PC-9 (cell line): ENCODE results near the gene CCL16. TPM values are rescaled to one million over a fixed set of nuclear protein-coding genes. Genes with fewer than 3 reads are reported as not detected.
"Not testable (repeated sequence)": the region's sequence is repeated elsewhere in the genome, so short reads cannot be mapped to it uniquely, and the experiment has no call there.

Source experiments
- BruUV-seq: library from RNA; stranded (reverse); fragments of 400-500 nt; replicated peaks from 2 replicates; lab custom pipeline; 2021; lab: Mats Ljungman, UMichigan
- CTCF ChIA-PET: fragments of 300-600 bp; sonication (Branson Sonifier 250); formaldehyde crosslinking; loops from one replicate; lab custom pipeline; 2022; ENCODE audit warnings: antibody characterized with exemption; lab: Charles Lee
- POLR2A ChIA-PET: fragments of 300-600 bp; sonication (Branson Sonifier 250); formaldehyde crosslinking; loops from one replicate; lab custom pipeline; 2022; ENCODE audit warnings: antibody characterized with exemption; ENCODE audit not compliant: unreplicated experiment; lab: Charles Lee
- DNase-seq, 2 experiments: peaks; one replicate each; pipeline versions ENCODE4 v3.0.0 to v3.0.0-alpha.2; 2015 to 2022; ENCODE audit warnings: mixed read lengths in 1 of 2
- H2AFZ ChIP-seq: fragments of 200-600 bp; sonication (generic); 2 replicates; pipeline ENCODE4 v1.8.1; 2017; ENCODE audit warnings: antibody characterized with exemption
- H3F3A ChIP-seq: fragments of 200-600 bp; sonication (generic); 2 replicates; pipeline ENCODE4 v1.8.1; 2017; ENCODE audit warnings: antibody characterized with exemption, mild to moderate bottlenecking, low read depth; ENCODE audit not compliant: insufficient read depth
- H3K27ac ChIP-seq: fragments of 200-600 bp; sonication (generic); 2 replicates; pipeline ENCODE4 v1.6.1; 2016; ENCODE audit warnings: mixed run types
- H3K27me3 ChIP-seq: fragments of 200-600 bp; sonication (generic); 2 replicates; pipeline ENCODE4 v1.6.1; 2016; ENCODE audit warnings: low read depth, mixed run types; ENCODE audit not compliant: insufficient read depth
- H3K36me3 ChIP-seq: fragments of 200-600 bp; sonication (generic); 2 replicates; pipeline ENCODE4 v1.6.1; 2016; ENCODE audit warnings: low read depth, mixed run types
- H3K4me1 ChIP-seq: fragments of 200-600 bp; sonication (generic); replicated peaks from 2 replicates; pipeline ENCODE4 v1.6.1; 2016; ENCODE audit warnings: mixed run types; ENCODE audit not compliant: insufficient read depth
- H3K4me2 ChIP-seq: fragments of 200-600 bp; sonication (generic); 2 replicates; pipeline ENCODE4 v1.6.1; 2017; ENCODE audit warnings: mixed run types
- H3K4me3 ChIP-seq: fragments of 200-600 bp; sonication (generic); 2 replicates; pipeline ENCODE4 v1.6.1; 2016; ENCODE audit warnings: mixed run types
- H3K79me2 ChIP-seq: fragments of 200-600 bp; sonication (generic); 2 replicates; pipeline ENCODE4 v1.6.1; 2017; ENCODE audit warnings: low read depth, mixed run types
- H3K9me2 ChIP-seq: fragments of 200-600 bp; sonication (generic); 2 replicates; pipeline ENCODE4 v1.8.1; 2017; ENCODE audit warnings: mild to moderate bottlenecking; ENCODE audit not compliant: insufficient read depth
- H3K9me3 ChIP-seq: fragments of 200-600 bp; sonication (generic); 2 replicates; pipeline ENCODE4 v1.8.1; 2016; ENCODE audit warnings: low read depth; ENCODE audit not compliant: insufficient read depth
- H4K20me1 ChIP-seq: fragments of 200-600 bp; sonication (generic); 2 replicates; pipeline ENCODE4 v1.8.1; 2017; ENCODE audit not compliant: insufficient read depth
- CTCF ChIP-seq: fragments of 200-600 bp; sonication (generic); conservative IDR thresholded peaks from 2 replicates; pipeline ENCODE4 v1.6.1; 2017; ENCODE audit warnings: mixed run types, antibody characterized with exemption, mild to moderate bottlenecking, moderate library complexity
- EZH2 ChIP-seq: fragments of 200-600 bp; sonication (generic); IDR thresholded peaks from 2 replicates; pipeline ENCODE4 v1.8.0; 2017; ENCODE audit warnings: antibody characterized with exemption, low read depth
- intact Hi-C: fragments of 100-400 bp; cut with micrococcal nuclease; formaldehyde crosslinking; loops from one replicate; pipeline ENCODE4 v1.10.0; 2022; ENCODE audit not compliant: unreplicated experiment
- total RNA-seq: library from RNA; stranded (reverse); gene quantifications from 2 replicates; pipeline ENCODE4 v1.2.3, GENCODE V29; 2021

Gene CCL16
- total RNA-seq, 1 experiment from 2014 or later = not detected

GRCh38 chr17:35942588-35943186, 38.6 kb downstream of the CCL16 start:
- Histone ChIP-seq H4K20me1 (no peaks in the 10 kb centered on the region), H3K9me3 (no peaks in the 10 kb centered on the region), H3F3A (no peaks in the 10 kb centered on the region), H3K4me1 (no peaks in the 10 kb centered on the region), H3K9me2 (no peaks in the 10 kb centered on the region), H3K27me3 (peaks cover 10% of the 10 kb centered on the region), H3K36me3 (no peaks in the 10 kb centered on the region), H3K27ac (no peak overlapping the region), H3K79me2 (no peaks in the 10 kb centered on the region), H2AFZ (no peak overlapping the region), H3K4me2 (no peak overlapping the region), H3K4me3 (no peak overlapping the region)
- ChIA-PET CTCF (no interaction called here), POLR2A (no interaction called here)
- DNase-seq = no peak
- intact Hi-C loops = loop anchor here (10.0 kb wide), 1 partner anchor 88 kb away; no protein-coding TSS in a partner anchor
- no TSS peak for BruUV-seq
- TF ChIP-seq EZH2 = no peak
- no peak for TF ChIP-seq CTCF

GRCh38 chr17:35938492-35938891, 42.8 kb downstream of the CCL16 start:
- H3K79me2 ChIP-seq, H3K4me2 ChIP-seq, H3K9me2 ChIP-seq, H3K4me1 ChIP-seq, H3K9me3 ChIP-seq, H3K27ac ChIP-seq, DNase-seq, BruUV-seq, H4K20me1 ChIP-seq, CTCF ChIA-PET, H3K4me3 ChIP-seq, H2AFZ ChIP-seq, H3K36me3 ChIP-seq, H3F3A ChIP-seq, intact Hi-C loops, POLR2A ChIA-PET: not testable (repeated sequence)
- H3K27me3 ChIP-seq = peaks cover 15% of the 10 kb centered on the region

GRCh38 chr17:35936063-35936462, 45.2 kb downstream of the CCL16 start:
- ChIA-PET CTCF (no interaction called here), POLR2A (no interaction called here)
- H3K4me3 ChIP-seq = no peak overlapping the region
- no peaks in the 10 kb centered on the region for H3K9me2 ChIP-seq
- no peaks in the 10 kb centered on the region for H3K9me3 ChIP-seq
- H3K27ac ChIP-seq = no peak overlapping the region
- H3K27me3 ChIP-seq = peaks cover 5% of the 10 kb centered on the region; the same call in 1 of the 2 replicates
- no peak overlapping the region for H2AFZ ChIP-seq
- no TSS peak for BruUV-seq
- no peak for DNase-seq
- no peaks in the 10 kb centered on the region for H3K36me3 ChIP-seq
- no peaks in the 10 kb centered on the region for H4K20me1 ChIP-seq
- TF ChIP-seq CTCF = no peak
- no peak for TF ChIP-seq EZH2
- no peaks in the 10 kb centered on the region for H3K79me2 ChIP-seq
- H3K4me1 ChIP-seq = no peaks in the 10 kb centered on the region
- intact Hi-C loops = no loop called here
- H3K4me2 ChIP-seq = no peak overlapping the region
- H3F3A ChIP-seq = no peaks in the 10 kb centered on the region

- no peak overlapping the region for H3K4me2 ChIP-seq
- BruUV-seq = no TSS peak
- no peaks in the 10 kb centered on the region for H4K20me1 ChIP-seq
- H3K79me2 ChIP-seq = no peaks in the 10 kb centered on the region
- no peaks in the 10 kb centered on the region for H3K36me3 ChIP-seq
- ChIA-PET POLR2A (no interaction called here), CTCF (no interaction called here)
- no peaks in the 10 kb centered on the region for H3F3A ChIP-seq
- TF ChIP-seq EZH2 = no peak
- TF ChIP-seq CTCF = no peak
- no peak overlapping the region for H2AFZ ChIP-seq
- H3K9me3 ChIP-seq = no peaks in the 10 kb centered on the region
- no peaks in the 10 kb centered on the region for H3K9me2 ChIP-seq
- peaks cover 5% of the 10 kb centered on the region; the same call in 1 of the 2 replicates for H3K27me3 ChIP-seq
- H3K4me1 ChIP-seq = no peaks in the 10 kb centered on the region
- H3K4me3 ChIP-seq = no peak overlapping the region
- intact Hi-C loops = no loop called here
- no peak overlapping the region for H3K27ac ChIP-seq
- DNase-seq = no peak
These were observed 46.5 kb downstream of the CCL16 start for GRCh38 chr17:35934760-35935159.
